Loucy (cell line): ENCODE results near the gene CDC42BPA.
"Not testable (repeated sequence)": the region's sequence is repeated elsewhere in the genome, so short reads cannot be mapped to it uniquely, and the experiment has no call there.

Experiments used
- H2AFZ ChIP-seq: fragments of 200-600 bp; sonication (generic); 2 replicates; pipeline ENCODE4 v1.6.0; 2016; ENCODE audit warnings: antibody characterized with exemption, mild to moderate bottlenecking, low read length, moderate library complexity
- H3F3A ChIP-seq: fragments of 200-600 bp; 2 replicates; pipeline ENCODE4 v1.6.0; 2016; ENCODE audit warnings: antibody characterized with exemption, low read depth, mild to moderate bottlenecking
- H3K27me3 ChIP-seq: fragments of 200-600 bp; sonication (generic); 2 replicates; pipeline ENCODE4 v1.6.1; 2014; ENCODE audit warnings: low read length, mild to moderate bottlenecking; ENCODE audit not compliant: insufficient read depth, poor library complexity, severe bottlenecking
- H3K36me3 ChIP-seq: fragments of 200-600 bp; sonication (generic); 2 replicates; pipeline ENCODE4 v1.6.1; 2016; ENCODE audit warnings: low read length; ENCODE audit not compliant: insufficient read depth
- H3K4me1 ChIP-seq: fragments of 200-600 bp; sonication (generic); 2 replicates; pipeline ENCODE4 v1.5.1; 2014; ENCODE audit warnings: low read length, mild to moderate bottlenecking; ENCODE audit not compliant: insufficient read depth, poor library complexity, severe bottlenecking
- H3K4me2 ChIP-seq: fragments of 200-600 bp; sonication (generic); 2 replicates; pipeline ENCODE4 v1.6.0; 2014; ENCODE audit warnings: antibody characterized with exemption, low read length, low read depth, mild to moderate bottlenecking; ENCODE audit not compliant: poor library complexity, severe bottlenecking
- H3K4me3 ChIP-seq: fragments of 200-600 bp; sonication (generic); 2 replicates; pipeline ENCODE4 v1.5.1; 2014; ENCODE audit warnings: low read length, mild to moderate bottlenecking, mixed read lengths; ENCODE audit not compliant: poor library complexity, severe bottlenecking
- H3K79me2 ChIP-seq: fragments of 200-600 bp; sonication (generic); 2 replicates; pipeline ENCODE4 v1.6.1; 2014; ENCODE audit warnings: low read length; ENCODE audit not compliant: insufficient read depth
- H3K9ac ChIP-seq: fragments of 200-600 bp; sonication (generic); 2 replicates; pipeline ENCODE4 v1.6.0; 2014; ENCODE audit warnings: mild to moderate bottlenecking, low read depth, low read length, moderate library complexity; ENCODE audit not compliant: poor library complexity, severe bottlenecking
- H3K9me2 ChIP-seq: fragments of 200-600 bp; sonication (generic); replicated peaks from 2 replicates; pipeline ENCODE4 v1.6.1; 2016; ENCODE audit warnings: low read depth, low read length, mixed read lengths
- H3K9me3 ChIP-seq: fragments of 200-600 bp; sonication (generic); 2 replicates; pipeline ENCODE4 v1.6.1; 2014; ENCODE audit warnings: mild to moderate bottlenecking, antibody characterized with exemption, low read length, low read depth; ENCODE audit not compliant: insufficient read depth
- H4K20me1 ChIP-seq: fragments of 200-600 bp; sonication (generic); 2 replicates; pipeline ENCODE4 v1.6.0; 2014; ENCODE audit warnings: antibody characterized with exemption, low read length, mild to moderate bottlenecking; ENCODE audit not compliant: insufficient read depth, poor library complexity, severe bottlenecking
- CTCF ChIP-seq: fragments of 200-600 bp; sonication (generic); conservative IDR thresholded peaks from 2 replicates; pipeline ENCODE4 v1.5.1; 2014; ENCODE audit warnings: mild to moderate bottlenecking, antibody characterized with exemption, low read length
- EZH2phosphoT487 ChIP-seq: fragments of 200-600 bp; IDR thresholded peaks from 2 replicates; pipeline ENCODE4 v1.6.1; 2018; ENCODE audit warnings: antibody characterized with exemption, mild to moderate bottlenecking, moderate library complexity, borderline replicate concordance

Gene CDC42BPA

GRCh38 chr1:227280836-227281235, 37.5 kb downstream of the CDC42BPA start:
- no peaks in the 10 kb centered on the region for H3K79me2 ChIP-seq
- no peak overlapping the region for H2AFZ ChIP-seq
- no peaks in the 10 kb centered on the region for H3K9me3 ChIP-seq
- H3K9me2 ChIP-seq = no peaks in the 10 kb centered on the region
- no peak overlapping the region for H3K9ac ChIP-seq
- no peaks in the 10 kb centered on the region for H3K4me1 ChIP-seq
- TF ChIP-seq CTCF = no peak
- no peak for TF ChIP-seq EZH2phosphoT487
- H3K4me3 ChIP-seq = no peak overlapping the region
- H3K4me2 ChIP-seq = no peak overlapping the region
- H3K36me3 ChIP-seq = no peaks in the 10 kb centered on the region
- no peaks in the 10 kb centered on the region for H4K20me1 ChIP-seq
- no peaks in the 10 kb centered on the region for H3K27me3 ChIP-seq
- no peaks in the 10 kb centered on the region for H3F3A ChIP-seq

- H3K4me3 ChIP-seq, H3K9me3 ChIP-seq, H3K4me1 ChIP-seq, H3K4me2 ChIP-seq, H4K20me1 ChIP-seq, H3K9me2 ChIP-seq, H3K79me2 ChIP-seq, H3K9ac ChIP-seq, H3F3A ChIP-seq, H3K36me3 ChIP-seq, H3K27me3 ChIP-seq, H2AFZ ChIP-seq: not testable (repeated sequence)
These were observed 42.1 kb downstream of the CDC42BPA start for GRCh38 chr1:227276156-227276693.

- Histone ChIP-seq H3K4me1 (no peaks in the 10 kb centered on the region), H3K4me3 (no peak overlapping the region), H3K9ac (no peak overlapping the region), H3K79me2 (no peaks in the 10 kb centered on the region), H3K9me2 (no peaks in the 10 kb centered on the region), H3F3A (no peaks in the 10 kb centered on the region), H3K27me3 (no peaks in the 10 kb centered on the region), H3K36me3 (no peaks in the 10 kb centered on the region), H3K9me3 (no peaks in the 10 kb centered on the region), H2AFZ (no peak overlapping the region), H4K20me1 (no peaks in the 10 kb centered on the region), H3K4me2 (no peak overlapping the region)
- no peak for TF ChIP-seq EZH2phosphoT487
- no peak for TF ChIP-seq CTCF
These were observed 44.7 kb downstream of the CDC42BPA start for GRCh38 chr1:227273557-227273956.

GRCh38 chr1:227272428-227272827, 45.9 kb downstream of the CDC42BPA start:
- H3K9me3 ChIP-seq = no peaks in the 10 kb centered on the region
- H3F3A ChIP-seq = no peaks in the 10 kb centered on the region
- no peak overlapping the region for H3K9ac ChIP-seq
- H3K36me3 ChIP-seq = no peaks in the 10 kb centered on the region
- no peaks in the 10 kb centered on the region for H3K27me3 ChIP-seq
- H3K4me2 ChIP-seq = no peak overlapping the region
- no peak overlapping the region for H3K4me3 ChIP-seq
- H3K4me1 ChIP-seq = no peaks in the 10 kb centered on the region
- no peaks in the 10 kb centered on the region for H3K9me2 ChIP-seq
- no peaks in the 10 kb centered on the region for H3K79me2 ChIP-seq
- H2AFZ ChIP-seq = no peak overlapping the region
- TF ChIP-seq CTCF (no peak), EZH2phosphoT487 (no peak)
- no peaks in the 10 kb centered on the region for H4K20me1 ChIP-seq
